HG03342 (cell line): Measurements from ENCODE around the gene SRSF10.

Experiments used
- ATAC-seq: cut with Tn5 transposase; IDR thresholded peaks from one replicate; pipeline ENCODE4 v1.9.1; 2021; ENCODE audit warnings: mild to moderate bottlenecking, moderate library complexity; ENCODE audit not compliant: unreplicated experiment

Gene SRSF10

GRCh38 chr1:23914921-23915320 lies 65.2 kb downstream of the SRSF10 start:
- no peak for ATAC-seq
